ENCODE measurements around the gene PRKACG.

The PRKACG gene

DNA sequence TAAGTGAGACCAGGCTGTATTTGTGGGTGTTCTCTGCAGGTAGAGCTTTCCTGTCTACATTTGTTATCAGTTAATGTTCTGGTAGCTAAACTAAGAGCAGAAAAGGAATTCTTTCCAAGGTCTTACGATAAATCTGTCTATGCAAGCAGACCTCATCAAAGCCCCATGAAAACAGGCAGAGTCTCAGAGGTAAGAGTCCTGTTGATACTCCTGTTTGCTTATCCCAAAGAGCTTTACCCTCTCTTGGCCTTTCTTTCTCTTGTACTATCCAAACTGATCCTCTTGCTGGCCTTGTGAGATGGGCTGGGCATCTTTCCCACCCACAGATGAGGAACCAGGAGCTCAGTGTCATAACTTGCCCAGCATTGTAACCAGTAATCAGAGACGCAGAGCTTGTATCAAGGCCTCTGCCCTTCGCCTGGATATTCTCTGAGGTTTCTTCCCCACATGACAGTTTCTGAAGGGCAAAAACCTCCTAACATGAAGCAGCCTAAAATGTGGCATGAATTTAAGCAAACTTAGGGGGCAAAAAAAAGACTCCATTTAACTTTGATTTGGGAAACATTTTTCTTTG, 33.5 kb downstream of the PRKACG start:
- Histone ChIP-seq H3K27me3 (ENCODE audit: control insufficient read depth, insufficient read depth, low read length) (peaks cover 20% of the 10 kb centered on the region), H3K9ac (ENCODE audit: low read depth, low read length) (no peak overlapping the region), H3K4me3 (ENCODE audit: low read length) (no peak overlapping the region), H3K36me3 (ENCODE audit: insufficient read depth, low read length) (no peaks in the 10 kb centered on the region), H3K4me1 (ENCODE audit: control insufficient read depth, insufficient read depth, low read length) (no peaks in the 10 kb centered on the region), H3K4me2 (ENCODE audit: low read length) (no peak overlapping the region), H3K9me3 (replicated peaks; ENCODE audit: low read length) (no peaks in the 10 kb centered on the region)

- Histone ChIP-seq H3K36me3 (ENCODE audit: insufficient read depth, low read length) (no peaks in the 10 kb centered on the region), H3K27me3 (ENCODE audit: control insufficient read depth, insufficient read depth, low read length) (peaks cover 20% of the 10 kb centered on the region), H3K9me3 (replicated peaks; ENCODE audit: low read length) (no peaks in the 10 kb centered on the region), H3K9ac (ENCODE audit: low read depth, low read length) (no peak overlapping the region), H3K4me3 (ENCODE audit: low read length) (no peak overlapping the region), H3K4me2 (ENCODE audit: low read length) (no peak overlapping the region), H3K4me1 (ENCODE audit: control insufficient read depth, insufficient read depth, low read length) (no peaks in the 10 kb centered on the region)
Observed at GRCh38 chr9:68979538-68980314, 34.2 kb downstream of the PRKACG start.

- no peaks in the 10 kb centered on the region for H3K9me3 ChIP-seq (replicated peaks; ENCODE audit: low read length)
- no peaks in the 10 kb centered on the region for H3K36me3 ChIP-seq (ENCODE audit: insufficient read depth, low read length)
- no peak overlapping the region for H3K4me3 ChIP-seq (ENCODE audit: low read length)
- H3K9ac ChIP-seq (ENCODE audit: low read depth, low read length) = no peak overlapping the region
- no peak overlapping the region for H3K4me2 ChIP-seq (ENCODE audit: low read length)
- H3K4me1 ChIP-seq (ENCODE audit: control insufficient read depth, insufficient read depth, low read length) = no peaks in the 10 kb centered on the region
- peaks cover 14% of the 10 kb centered on the region for H3K27me3 ChIP-seq (ENCODE audit: control insufficient read depth, insufficient read depth, low read length)
Observed at GRCh38 chr9:68978501-68978900, 35.4 kb downstream of the PRKACG start.

GRCh38 chr9:68978066-68978465, 35.8 kb downstream of the PRKACG start:
- Histone ChIP-seq H3K9ac (ENCODE audit: low read depth, low read length) (no peak overlapping the region), H3K27me3 (ENCODE audit: control insufficient read depth, insufficient read depth, low read length) (peaks cover 13% of the 10 kb centered on the region), H3K9me3 (replicated peaks; ENCODE audit: low read length) (no peaks in the 10 kb centered on the region), H3K4me2 (ENCODE audit: low read length) (no peak overlapping the region), H3K4me1 (ENCODE audit: control insufficient read depth, insufficient read depth, low read length) (no peaks in the 10 kb centered on the region), H3K36me3 (ENCODE audit: insufficient read depth, low read length) (no peaks in the 10 kb centered on the region), H3K4me3 (ENCODE audit: low read length) (no peak overlapping the region)

GRCh38 chr9:68975365-68976043, 38.4 kb downstream of the PRKACG start:
- Histone ChIP-seq H3K4me1 (ENCODE audit: control insufficient read depth, insufficient read depth, low read length) (no peaks in the 10 kb centered on the region), H3K4me2 (ENCODE audit: low read length) (no peak overlapping the region), H3K4me3 (ENCODE audit: low read length) (no peak overlapping the region), H3K9me3 (replicated peaks; ENCODE audit: low read length) (no peaks in the 10 kb centered on the region), H3K36me3 (ENCODE audit: insufficient read depth, low read length) (no peaks in the 10 kb centered on the region), H3K27me3 (ENCODE audit: control insufficient read depth, insufficient read depth, low read length) (peaks cover 4% of the 10 kb centered on the region), H3K9ac (ENCODE audit: low read depth, low read length) (no peak overlapping the region)

- no peak overlapping the region for H3K9ac ChIP-seq (ENCODE audit: low read depth, low read length)
- H3K36me3 ChIP-seq (ENCODE audit: insufficient read depth, low read length) = no peaks in the 10 kb centered on the region
- no peak overlapping the region for H3K4me2 ChIP-seq (ENCODE audit: low read length)
- H3K9me3 ChIP-seq (replicated peaks; ENCODE audit: low read length) = no peaks in the 10 kb centered on the region
- H3K4me1 ChIP-seq (ENCODE audit: control insufficient read depth, insufficient read depth, low read length) = no peaks in the 10 kb centered on the region
- H3K27me3 ChIP-seq (ENCODE audit: control insufficient read depth, insufficient read depth, low read length) = peaks cover 4% of the 10 kb centered on the region
- H3K4me3 ChIP-seq (ENCODE audit: low read length) = no peak overlapping the region
Observed at GRCh38 chr9:68974901-68975300, 39.0 kb downstream of the PRKACG start.

GRCh38 chr9:68974431-68974830, 39.5 kb downstream of the PRKACG start:
- H3K4me1 ChIP-seq (ENCODE audit: control insufficient read depth, insufficient read depth, low read length) = no peaks in the 10 kb centered on the region
- no peak overlapping the region for H3K9ac ChIP-seq (ENCODE audit: low read depth, low read length)
- no peaks in the 10 kb centered on the region for H3K36me3 ChIP-seq (ENCODE audit: insufficient read depth, low read length)
- H3K4me2 ChIP-seq (ENCODE audit: low read length) = no peak overlapping the region
- no peaks in the 10 kb centered on the region for H3K9me3 ChIP-seq (replicated peaks; ENCODE audit: low read length)
- no peak overlapping the region for H3K4me3 ChIP-seq (ENCODE audit: low read length)
- no peaks in the 10 kb centered on the region for H3K27me3 ChIP-seq (ENCODE audit: control insufficient read depth, insufficient read depth, low read length)

DNA sequence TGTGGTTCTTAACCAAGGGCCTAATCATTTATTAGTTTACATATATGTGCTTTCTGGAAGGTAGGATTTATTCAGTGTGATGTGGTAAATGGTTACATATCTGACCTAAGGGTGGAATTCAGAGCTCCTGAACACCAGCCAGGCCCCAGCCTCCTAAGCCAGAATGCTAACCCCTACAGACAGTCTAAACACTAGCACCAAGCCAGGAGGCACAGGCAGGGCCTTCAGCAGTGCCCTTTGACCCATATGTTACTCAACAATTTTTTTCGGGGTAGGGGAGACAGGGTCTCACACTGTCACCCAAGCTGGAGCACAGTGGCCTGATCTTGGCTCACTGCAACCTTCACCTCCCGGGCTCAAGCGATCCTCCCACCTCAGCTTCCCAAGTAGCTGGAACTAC, 40.3 kb downstream of the PRKACG start:
- no peaks in the 10 kb centered on the region for H3K9me3 ChIP-seq (replicated peaks; ENCODE audit: low read length)
- H3K36me3 ChIP-seq (ENCODE audit: insufficient read depth, low read length) = no peaks in the 10 kb centered on the region
- no peak overlapping the region for H3K4me3 ChIP-seq (ENCODE audit: low read length)
- no peak overlapping the region for H3K4me2 ChIP-seq (ENCODE audit: low read length)
- no peaks in the 10 kb centered on the region for H3K4me1 ChIP-seq (ENCODE audit: control insufficient read depth, insufficient read depth, low read length)
- no peak overlapping the region for H3K9ac ChIP-seq (ENCODE audit: low read depth, low read length)
- H3K27me3 ChIP-seq (ENCODE audit: control insufficient read depth, insufficient read depth, low read length) = no peaks in the 10 kb centered on the region

- Histone ChIP-seq H3K36me3 (ENCODE audit: insufficient read depth, low read length) (no peaks in the 10 kb centered on the region), H3K27me3 (ENCODE audit: control insufficient read depth, insufficient read depth, low read length) (no peaks in the 10 kb centered on the region), H3K9me3 (replicated peaks; ENCODE audit: low read length) (no peaks in the 10 kb centered on the region), H3K9ac (ENCODE audit: low read depth, low read length) (no peak overlapping the region), H3K4me1 (ENCODE audit: control insufficient read depth, insufficient read depth, low read length) (no peaks in the 10 kb centered on the region), H3K4me3 (ENCODE audit: low read length) (no peak overlapping the region), H3K4me2 (ENCODE audit: low read length) (no peak overlapping the region)
Observed at GRCh38 chr9:68970151-68970550, 43.8 kb downstream of the PRKACG start.

DNA sequence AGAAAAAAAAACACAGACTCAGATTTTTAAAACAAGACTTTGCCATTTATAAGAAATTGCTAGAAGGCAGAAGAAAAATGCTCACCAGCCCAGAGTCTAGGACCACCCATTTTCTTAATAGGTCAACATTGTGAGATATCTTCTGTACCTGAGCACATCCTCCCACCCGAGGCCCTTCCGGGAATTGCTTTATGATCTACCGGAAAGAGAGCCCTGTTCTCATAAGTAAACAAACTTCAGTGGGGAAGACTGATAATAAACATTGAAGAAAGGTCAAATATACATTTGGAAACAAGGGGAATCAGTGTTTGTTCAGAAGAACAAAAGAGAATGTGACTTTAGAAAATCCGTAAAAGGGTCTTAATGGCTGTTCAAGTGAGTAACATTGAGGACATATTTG, 44.4 kb downstream of the PRKACG start:
- Histone ChIP-seq H3K27me3 (ENCODE audit: control insufficient read depth, insufficient read depth, low read length) (no peaks in the 10 kb centered on the region), H3K4me3 (ENCODE audit: low read length) (no peak overlapping the region), H3K4me1 (ENCODE audit: control insufficient read depth, insufficient read depth, low read length) (no peaks in the 10 kb centered on the region), H3K9ac (ENCODE audit: low read depth, low read length) (no peak overlapping the region), H3K9me3 (replicated peaks; ENCODE audit: low read length) (no peaks in the 10 kb centered on the region), H3K36me3 (ENCODE audit: insufficient read depth, low read length) (no peaks in the 10 kb centered on the region), H3K4me2 (ENCODE audit: low read length) (no peak overlapping the region)

DNA sequence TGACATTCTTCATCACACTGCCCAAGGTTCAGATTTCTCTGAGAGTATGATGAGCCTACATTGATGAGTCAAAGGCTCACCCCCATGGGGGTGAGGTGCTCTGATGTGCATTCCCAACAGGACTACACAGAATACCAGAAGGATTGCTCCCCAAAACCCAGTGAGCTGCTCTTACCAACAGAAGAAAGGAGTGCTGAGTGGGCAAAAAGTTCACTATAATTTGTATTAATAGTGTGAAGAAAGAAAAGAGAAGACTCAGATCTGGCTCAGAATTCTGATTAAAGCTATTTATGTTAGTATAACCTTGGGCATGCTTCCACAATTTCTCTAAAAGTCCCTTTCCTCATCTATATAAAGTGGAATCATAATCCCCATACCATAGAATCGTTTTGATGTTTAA, 46.1 kb downstream of the PRKACG start:
- Histone ChIP-seq H3K4me1 (ENCODE audit: control insufficient read depth, insufficient read depth, low read length) (no peaks in the 10 kb centered on the region), H3K9me3 (replicated peaks; ENCODE audit: low read length) (no peaks in the 10 kb centered on the region), H3K9ac (ENCODE audit: low read depth, low read length) (no peak overlapping the region), H3K4me2 (ENCODE audit: low read length) (no peak overlapping the region), H3K4me3 (ENCODE audit: low read length) (no peak overlapping the region), H3K36me3 (ENCODE audit: insufficient read depth, low read length) (no peaks in the 10 kb centered on the region), H3K27me3 (ENCODE audit: control insufficient read depth, insufficient read depth, low read length) (peaks cover 3% of the 10 kb centered on the region)
